Astrocyte (in vitro differentiated cells and primary cell): Measurements from ENCODE around the gene GIGYF2. TPM values are rescaled to one million over a fixed set of nuclear protein-coding genes. Genes with fewer than 3 reads are reported as not detected.

Experiments used
- DNase-seq: peaks from one replicate; pipeline ENCODE4 v3.0.0-alpha.2; 2010; ENCODE audit warnings: low read depth
- FAIRE-seq: peaks from 2 replicates; lab custom pipeline; 2011; peaks lifted over from hg19 to GRCh38; lab: Jason Lieb, UNC
- H2AFZ ChIP-seq: 2 replicates; pipeline ENCODE4 v1.6.0; 2012; ENCODE audit warnings: low read depth, low read length, inconsistent platforms
- H3K27ac ChIP-seq: 2 replicates; pipeline ENCODE4 v1.5.1; 2011; ENCODE audit warnings: low read depth, low read length, inconsistent platforms
- H3K27me3 ChIP-seq: 2 replicates; pipeline ENCODE4 v1.6.0; 2011; ENCODE audit warnings: low read length, inconsistent platforms; ENCODE audit not compliant: insufficient read depth
- H3K36me3 ChIP-seq: 2 replicates; pipeline ENCODE4 v1.5.1; 2011; ENCODE audit warnings: low read length, inconsistent platforms; ENCODE audit not compliant: insufficient read depth
- H3K4me1 ChIP-seq: 2 replicates; pipeline ENCODE4 v1.5.1; 2011; ENCODE audit warnings: low read length, inconsistent platforms; ENCODE audit not compliant: insufficient read depth
- H3K4me2 ChIP-seq: 2 replicates; pipeline ENCODE4 v1.6.0; 2012; ENCODE audit warnings: low read length, inconsistent platforms
- H3K4me3 ChIP-seq: 2 replicates; pipeline ENCODE4 v1.5.1; 2011; ENCODE audit warnings: low read depth, mild to moderate bottlenecking, low read length, inconsistent platforms; ENCODE audit not compliant: insufficient read depth
- H3K79me2 ChIP-seq: 2 replicates; pipeline ENCODE4 v1.6.0; 2012; ENCODE audit warnings: mild to moderate bottlenecking, low read length, inconsistent platforms; ENCODE audit not compliant: insufficient read depth
- H3K9ac ChIP-seq: 2 replicates; pipeline ENCODE4 v1.6.0; 2012; ENCODE audit warnings: mild to moderate bottlenecking, low read length, inconsistent platforms
- H3K9me3 ChIP-seq: 2 replicates; pipeline ENCODE4 v1.5.1; 2012; ENCODE audit warnings: low read depth, mild to moderate bottlenecking, low read length, inconsistent platforms; ENCODE audit not compliant: insufficient read depth
- H4K20me1 ChIP-seq: 2 replicates; pipeline ENCODE4 v1.6.0; 2012; ENCODE audit warnings: low read length, inconsistent platforms; ENCODE audit not compliant: insufficient read depth
- H3K27ac Mint-ChIP-seq: one replicate; pipeline ENCODE4 v1.8.0; 2021; ENCODE audit warnings: mild to moderate bottlenecking, mixed read lengths; ENCODE audit not compliant: unreplicated experiment
- H3K27me3 Mint-ChIP-seq: one replicate; pipeline ENCODE4 v1.8.0; 2021; ENCODE audit warnings: low read depth, mixed read lengths; ENCODE audit not compliant: unreplicated experiment
- H3K36me3 Mint-ChIP-seq: one replicate; pipeline ENCODE4 v1.8.0; 2021; ENCODE audit warnings: low read depth, mixed read lengths; ENCODE audit not compliant: unreplicated experiment
- H3K4me1 Mint-ChIP-seq: one replicate; pipeline ENCODE4 v1.8.0; 2021; ENCODE audit warnings: low read depth, mixed read lengths; ENCODE audit not compliant: unreplicated experiment
- H3K4me3 Mint-ChIP-seq: one replicate; pipeline ENCODE4 v1.8.0; 2021; ENCODE audit warnings: mild to moderate bottlenecking, moderate library complexity, mixed read lengths; ENCODE audit not compliant: unreplicated experiment
- H3K9me3 Mint-ChIP-seq: one replicate; pipeline ENCODE4 v1.8.0; 2021; ENCODE audit warnings: mild to moderate bottlenecking, mixed read lengths; ENCODE audit not compliant: unreplicated experiment
- EZH2 ChIP-seq: IDR thresholded peaks from 2 replicates; pipeline ENCODE4 v1.6.1; 2012; ENCODE audit warnings: mild to moderate bottlenecking, low read length, inconsistent platforms; ENCODE audit not compliant: insufficient read depth
- total RNA-seq: library from RNA; stranded (reverse); gene quantifications from 2 replicates; pipeline ENCODE4 v1.2.1, GENCODE V29; 2021
- TF ChIP-seq, protein P1 (sequence below): IDR thresholded peaks from 2 replicates; pipeline ENCODE4 v1.5.1; 2011; ENCODE audit warnings: low read depth, mild to moderate bottlenecking, inconsistent platforms, low read length, moderate library complexity; ENCODE audit not compliant: insufficient read depth

GIGYF2 gene
- total RNA-seq, 1 donor from 2014 or later = 47.1 TPM

DNA sequence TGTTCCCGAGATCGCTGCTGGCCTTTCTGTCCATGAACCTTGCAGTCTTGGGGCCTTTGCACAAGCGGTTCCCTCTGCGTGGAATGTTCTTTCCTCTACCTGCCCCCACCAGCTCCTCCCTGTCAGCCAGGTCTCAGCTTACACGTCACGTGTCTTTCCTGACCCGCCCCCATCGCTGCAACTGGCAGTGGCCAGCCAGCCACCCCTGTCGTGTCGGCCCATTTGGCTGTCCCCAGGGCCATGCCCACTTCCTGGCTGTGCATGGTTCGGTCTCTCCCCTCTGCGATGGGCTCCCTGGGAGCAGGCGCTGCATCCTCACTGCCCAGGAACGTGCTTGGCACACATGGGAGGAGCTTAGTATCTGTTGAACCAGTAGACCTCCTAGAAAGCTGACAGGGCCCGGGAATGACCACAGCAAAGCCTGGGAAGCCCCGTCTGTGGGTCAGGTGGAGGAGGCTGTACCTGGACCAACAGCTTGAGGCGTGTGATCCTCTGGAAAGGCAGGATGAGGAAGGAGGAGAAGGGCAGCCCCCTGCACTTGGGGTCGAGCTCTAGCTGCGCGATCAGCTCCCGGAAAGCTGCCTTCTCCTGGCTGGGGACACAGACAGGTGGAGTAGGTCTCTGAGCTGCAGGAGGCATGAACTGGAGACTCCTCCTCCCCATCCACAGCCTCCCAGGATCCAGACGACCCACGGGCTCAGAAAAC is 193.9 kb downstream of the GIGYF2 start:
- peaks cover 14% of the 10 kb centered on the region for H3K4me1 ChIP-seq
- TF ChIP-seq, protein P1, sequence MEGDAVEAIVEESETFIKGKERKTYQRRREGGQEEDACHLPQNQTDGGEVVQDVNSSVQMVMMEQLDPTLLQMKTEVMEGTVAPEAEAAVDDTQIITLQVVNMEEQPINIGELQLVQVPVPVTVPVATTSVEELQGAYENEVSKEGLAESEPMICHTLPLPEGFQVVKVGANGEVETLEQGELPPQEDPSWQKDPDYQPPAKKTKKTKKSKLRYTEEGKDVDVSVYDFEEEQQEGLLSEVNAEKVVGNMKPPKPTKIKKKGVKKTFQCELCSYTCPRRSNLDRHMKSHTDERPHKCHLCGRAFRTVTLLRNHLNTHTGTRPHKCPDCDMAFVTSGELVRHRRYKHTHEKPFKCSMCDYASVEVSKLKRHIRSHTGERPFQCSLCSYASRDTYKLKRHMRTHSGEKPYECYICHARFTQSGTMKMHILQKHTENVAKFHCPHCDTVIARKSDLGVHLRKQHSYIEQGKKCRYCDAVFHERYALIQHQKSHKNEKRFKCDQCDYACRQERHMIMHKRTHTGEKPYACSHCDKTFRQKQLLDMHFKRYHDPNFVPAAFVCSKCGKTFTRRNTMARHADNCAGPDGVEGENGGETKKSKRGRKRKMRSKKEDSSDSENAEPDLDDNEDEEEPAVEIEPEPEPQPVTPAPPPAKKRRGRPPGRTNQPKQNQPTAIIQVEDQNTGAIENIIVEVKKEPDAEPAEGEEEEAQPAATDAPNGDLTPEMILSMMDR = no peak
- TF ChIP-seq EZH2 = no peak
- H3K27me3 ChIP-seq = no peaks in the 10 kb centered on the region
- peak overlapping the region; percentile 64 for H2AFZ ChIP-seq
- FAIRE-seq = no peak
- H3K4me1 Mint-ChIP-seq = peaks cover 14% of the 10 kb centered on the region
- H3K36me3 Mint-ChIP-seq = no peaks in the 10 kb centered on the region
- H3K9ac ChIP-seq = no peak overlapping the region
- no peak overlapping the region for H3K4me3 ChIP-seq
- no peaks in the 10 kb centered on the region for H4K20me1 ChIP-seq
- H3K4me2 ChIP-seq = peak overlapping the region; percentile 68
- H3K27ac Mint-ChIP-seq = no peak overlapping the region
- peaks cover 1% of the 10 kb centered on the region for H3K9me3 Mint-ChIP-seq
- H3K27me3 Mint-ChIP-seq = peaks cover 48% of the 10 kb centered on the region
- H3K4me3 Mint-ChIP-seq = no peak overlapping the region
- no peak overlapping the region for H3K27ac ChIP-seq
- no peaks in the 10 kb centered on the region for H3K79me2 ChIP-seq
- no peak for DNase-seq
- no peaks in the 10 kb centered on the region for H3K36me3 ChIP-seq
- H3K9me3 ChIP-seq = no peaks in the 10 kb centered on the region

DNA sequence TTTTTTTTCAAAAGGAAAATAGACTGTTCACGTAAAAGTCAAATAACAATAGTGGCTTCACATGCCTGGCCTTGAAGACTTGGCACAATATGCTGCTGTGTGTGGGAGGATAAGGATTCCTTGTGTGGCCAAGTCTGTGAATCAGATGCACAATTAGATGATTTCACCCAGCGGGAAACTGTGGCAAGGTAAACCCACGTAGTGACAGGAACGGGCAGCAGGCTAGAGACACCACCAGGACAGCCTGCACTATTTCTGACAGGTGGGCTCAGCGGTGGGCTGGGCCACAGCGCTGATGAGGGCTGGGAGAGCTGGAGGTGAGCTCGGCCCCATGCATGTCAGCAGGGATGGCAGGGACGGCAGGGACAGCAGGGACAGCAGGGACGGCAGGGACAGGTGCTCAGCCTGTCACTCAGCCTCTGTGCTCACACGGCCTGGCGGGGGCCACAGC is 194.5 kb downstream of the GIGYF2 start:
- peak overlapping the region; percentile 68 for H3K4me2 ChIP-seq
- H3K9ac ChIP-seq = no peak overlapping the region
- no peaks in the 10 kb centered on the region for H3K36me3 ChIP-seq
- Mint-ChIP-seq H3K9me3 (peaks cover 1% of the 10 kb centered on the region), H3K27ac (no peak overlapping the region), H3K4me3 (no peak overlapping the region), H3K36me3 (no peaks in the 10 kb centered on the region), H3K27me3 (peaks cover 46% of the 10 kb centered on the region), H3K4me1 (peaks cover 14% of the 10 kb centered on the region)
- TF ChIP-seq, protein P1 = no peak
- no peak for TF ChIP-seq EZH2
- H3K79me2 ChIP-seq = no peaks in the 10 kb centered on the region
- peak; percentile 82 for DNase-seq
- H2AFZ ChIP-seq = no peak overlapping the region
- no peak overlapping the region for H3K4me3 ChIP-seq
- FAIRE-seq = no peak
- H3K27ac ChIP-seq = no peak overlapping the region
- H3K9me3 ChIP-seq = no peaks in the 10 kb centered on the region
- no peaks in the 10 kb centered on the region for H4K20me1 ChIP-seq
- H3K27me3 ChIP-seq = no peaks in the 10 kb centered on the region
- peaks cover 14% of the 10 kb centered on the region for H3K4me1 ChIP-seq

DNA sequence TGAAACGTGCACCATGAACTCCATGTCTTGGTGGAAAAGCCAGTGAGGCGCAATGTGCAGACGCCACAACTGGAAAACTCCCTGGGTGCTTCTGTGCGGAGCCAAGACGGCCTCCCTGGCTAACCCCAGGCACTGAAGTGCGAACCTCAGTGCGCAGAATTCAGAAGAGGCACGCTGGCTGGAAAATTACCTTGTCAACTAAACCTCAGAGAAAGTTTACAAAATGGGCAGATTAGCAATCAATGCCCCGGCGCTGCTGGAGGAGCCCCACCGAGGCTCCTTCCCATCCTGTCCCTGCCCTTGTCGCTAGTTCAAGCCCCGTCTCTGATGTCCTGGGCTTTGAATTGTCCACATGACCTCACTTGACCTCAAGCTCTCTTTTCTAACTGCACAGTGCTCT is 195.1 kb downstream of the GIGYF2 start:
- H3K27ac ChIP-seq = no peak overlapping the region
- TF ChIP-seq, protein P1 = no peak
- TF ChIP-seq EZH2 = no peak
- no peak overlapping the region for H3K27ac Mint-ChIP-seq
- peaks cover 14% of the 10 kb centered on the region for H3K4me1 ChIP-seq
- DNase-seq (no peak), FAIRE-seq (no peak)
- no peaks in the 10 kb centered on the region for H3K36me3 Mint-ChIP-seq
- H3K4me1 Mint-ChIP-seq = peaks cover 14% of the 10 kb centered on the region
- no peaks in the 10 kb centered on the region for H3K79me2 ChIP-seq
- no peak overlapping the region for H3K9ac ChIP-seq
- H3K27me3 ChIP-seq = no peaks in the 10 kb centered on the region
- H4K20me1 ChIP-seq = no peaks in the 10 kb centered on the region
- H3K27me3 Mint-ChIP-seq = peaks cover 44% of the 10 kb centered on the region
- H2AFZ ChIP-seq = no peak overlapping the region
- H3K4me3 ChIP-seq = no peak overlapping the region
- H3K4me2 ChIP-seq = no peak overlapping the region
- no peaks in the 10 kb centered on the region for H3K9me3 ChIP-seq
- H3K9me3 Mint-ChIP-seq = peaks cover 1% of the 10 kb centered on the region
- H3K36me3 ChIP-seq = no peaks in the 10 kb centered on the region
- H3K4me3 Mint-ChIP-seq = no peak overlapping the region
